ENCODE data around the gene MPRIP. TPM values are rescaled to one million over a fixed set of nuclear protein-coding genes. Genes with fewer than 3 reads are reported as not detected.

MPRIP gene
- total and polyA plus RNA-seq, 2 donors (not counting 1 experiment from before 2014, with no cell fraction given) = 130 to 299 TPM

DNA sequence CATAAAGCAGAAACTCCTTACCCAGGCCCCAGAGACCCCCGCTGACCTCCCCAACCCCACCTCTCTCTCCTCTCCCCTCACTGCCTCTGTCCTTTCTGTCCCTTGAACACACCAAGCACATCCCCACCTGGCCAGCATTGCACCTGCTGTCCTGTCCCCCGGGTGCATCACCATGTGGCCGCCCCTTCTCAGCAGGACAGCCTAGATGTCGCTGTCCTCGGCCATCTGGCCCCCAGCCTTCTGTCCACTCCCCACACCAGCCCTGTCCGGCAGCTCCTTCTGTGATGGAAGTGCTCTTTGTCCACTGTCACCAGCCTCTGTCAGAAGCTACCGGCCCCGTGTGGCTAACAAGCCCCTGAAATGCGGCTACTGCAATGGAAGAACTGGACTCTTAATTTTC, 12.3 kb upstream of the MPRIP start:
- H3K9ac ChIP-seq (ENCODE audit: low read length) = no peak overlapping the region
- no peak overlapping the region for H3K4me3 ChIP-seq (ENCODE audit: control extremely low read depth in 1 of 5, extremely low read depth in 1 of 5, insufficient read depth in 1 of 5, low read depth in 2 of 5, low read length in 4 of 5)
- no peak overlapping the region for H3K27ac Mint-ChIP-seq
- H3K79me2 ChIP-seq (ENCODE audit: control insufficient read depth, insufficient read depth, low read length) = peaks cover 3% of the 10 kb centered on the region
- no peaks in the 10 kb centered on the region for H3K9me3 Mint-ChIP-seq (ENCODE audit: insufficient read depth)
- H3K27me3 Mint-ChIP-seq = no peaks in the 10 kb centered on the region
- H3K4me1 ChIP-seq (ENCODE audit: control insufficient read depth in 2 of 2, insufficient read depth in 2 of 2, low read length in 2 of 2) = peaks cover 25 to 26% of the 10 kb centered on the region in 2 donors
- H3K4me2 ChIP-seq (replicated peaks; ENCODE audit: low read depth, low read length, poor library complexity, severe bottlenecking) = peak overlapping the region; percentile 55
- TF ChIP-seq, protein P1, sequence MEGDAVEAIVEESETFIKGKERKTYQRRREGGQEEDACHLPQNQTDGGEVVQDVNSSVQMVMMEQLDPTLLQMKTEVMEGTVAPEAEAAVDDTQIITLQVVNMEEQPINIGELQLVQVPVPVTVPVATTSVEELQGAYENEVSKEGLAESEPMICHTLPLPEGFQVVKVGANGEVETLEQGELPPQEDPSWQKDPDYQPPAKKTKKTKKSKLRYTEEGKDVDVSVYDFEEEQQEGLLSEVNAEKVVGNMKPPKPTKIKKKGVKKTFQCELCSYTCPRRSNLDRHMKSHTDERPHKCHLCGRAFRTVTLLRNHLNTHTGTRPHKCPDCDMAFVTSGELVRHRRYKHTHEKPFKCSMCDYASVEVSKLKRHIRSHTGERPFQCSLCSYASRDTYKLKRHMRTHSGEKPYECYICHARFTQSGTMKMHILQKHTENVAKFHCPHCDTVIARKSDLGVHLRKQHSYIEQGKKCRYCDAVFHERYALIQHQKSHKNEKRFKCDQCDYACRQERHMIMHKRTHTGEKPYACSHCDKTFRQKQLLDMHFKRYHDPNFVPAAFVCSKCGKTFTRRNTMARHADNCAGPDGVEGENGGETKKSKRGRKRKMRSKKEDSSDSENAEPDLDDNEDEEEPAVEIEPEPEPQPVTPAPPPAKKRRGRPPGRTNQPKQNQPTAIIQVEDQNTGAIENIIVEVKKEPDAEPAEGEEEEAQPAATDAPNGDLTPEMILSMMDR (IDR thresholded peaks at IDR 0.05) = no peak
- TF ChIP-seq EZH2 (IDR thresholded peaks at IDR 0.05; ENCODE audit: borderline replicate concordance, insufficient read depth, low read depth, low read length, poor library complexity, severe bottlenecking) = no peak
- H3K27ac ChIP-seq (ENCODE audit: low read length in 2 of 2) = no peak overlapping the region
- 82% methylated on average over 9 of the region's 9 CpGs for WGBS (ENCODE audit: insufficient coverage)
- ATAC-seq (ENCODE audit: low read depth) = no peak
- H3K27me3 ChIP-seq (replicated peaks in 1 of 4; ENCODE audit: control extremely low read depth in 1 of 4, control insufficient read depth in 3 of 4, insufficient read depth in 4 of 4, low read length in 3 of 4) = peaks cover 0 to 3% (median 0%) of the 10 kb centered on the region in 4 experiments
- no peak overlapping the region for H2AFZ ChIP-seq (ENCODE audit: insufficient read depth, low read depth, low read length, poor library complexity, severe bottlenecking)
- intact Hi-C loops (cut with micrococcal nuclease) = no loop called here
- ChIA-PET POLR2A (interaction anchor here (0.6 kb wide), 1 partner anchor 25 kb away, joined by 3 read pairs; no protein-coding TSS in a partner anchor), CTCF (no interaction called here)
- H3K4me3 Mint-ChIP-seq = no peak overlapping the region
- peaks cover 26% of the 10 kb centered on the region for H3K4me1 Mint-ChIP-seq
- no peaks in the 10 kb centered on the region for H3K36me3 ChIP-seq (replicated peaks in 1 of 2; ENCODE audit: control extremely low read depth in 1 of 2, control insufficient read depth in 1 of 2, extremely low read depth in 1 of 2, insufficient read depth in 2 of 2, low read length in 1 of 2)
- peaks cover 0 to 2% (median 0%) of the 10 kb centered on the region in 3 donors for H3K9me3 ChIP-seq (ENCODE audit: control extremely low read depth in 1 of 3, control insufficient read depth in 2 of 3, insufficient read depth in 1 of 3, low read length in 2 of 3)
- H4K20me1 ChIP-seq (ENCODE audit: control insufficient read depth, insufficient read depth, low read length, poor library complexity, severe bottlenecking) = no peaks in the 10 kb centered on the region
- DNase-seq = no peak

DNA sequence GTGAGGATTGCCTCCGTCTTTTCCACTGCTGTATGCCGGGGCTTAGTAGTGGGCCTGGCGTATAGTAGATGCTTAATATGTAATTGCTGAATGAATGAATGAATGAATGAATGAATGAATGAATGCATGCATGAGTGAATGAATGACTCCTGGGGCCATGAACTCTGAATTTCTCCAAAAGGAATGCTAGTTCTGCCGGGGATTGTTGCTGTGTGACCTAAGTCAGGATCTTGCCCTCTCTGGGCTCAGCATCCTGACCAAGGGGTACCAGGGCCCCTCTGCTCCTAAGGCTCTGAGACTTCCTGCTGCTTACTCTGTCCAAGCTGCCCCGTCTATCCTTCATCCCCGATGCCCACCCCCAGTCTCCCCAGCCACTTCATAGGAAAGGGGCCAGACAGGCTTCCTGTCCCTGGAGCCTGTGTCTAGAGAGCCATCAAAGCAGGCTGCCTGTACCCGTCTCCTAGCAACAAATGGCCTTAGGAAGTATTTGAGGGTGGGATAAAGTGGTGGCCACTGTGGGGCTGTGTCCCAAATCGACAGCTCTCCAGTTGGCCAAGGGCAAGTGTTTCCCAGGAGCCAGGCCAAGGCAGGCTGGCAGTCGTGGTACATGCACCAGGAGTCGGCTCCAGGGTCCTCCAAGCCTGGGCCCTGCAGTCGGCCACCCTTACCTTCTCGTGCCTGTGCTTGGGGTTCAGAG, 11.6 kb upstream of the MPRIP start:
- peaks cover 0 to 2% (median 0%) of the 10 kb centered on the region in 3 donors for H3K9me3 ChIP-seq (ENCODE audit: control extremely low read depth in 1 of 3, control insufficient read depth in 2 of 3, insufficient read depth in 1 of 3, low read length in 2 of 3)
- H3K79me2 ChIP-seq (ENCODE audit: control insufficient read depth, insufficient read depth, low read length) = peaks cover 3% of the 10 kb centered on the region
- ChIA-PET POLR2A (no interaction called here), CTCF (no interaction called here)
- no peak overlapping the region for H3K4me2 ChIP-seq (replicated peaks; ENCODE audit: low read depth, low read length, poor library complexity, severe bottlenecking)
- H3K4me3 Mint-ChIP-seq = no peak overlapping the region
- no peaks in the 10 kb centered on the region for H4K20me1 ChIP-seq (ENCODE audit: control insufficient read depth, insufficient read depth, low read length, poor library complexity, severe bottlenecking)
- peaks cover 25 to 26% of the 10 kb centered on the region in 2 donors for H3K4me1 ChIP-seq (ENCODE audit: control insufficient read depth in 2 of 2, insufficient read depth in 2 of 2, low read length in 2 of 2)
- no peak for DNase-seq
- intact Hi-C loops (cut with micrococcal nuclease) = no loop called here
- no peak for ATAC-seq (ENCODE audit: low read depth)
- no peak overlapping the region for H2AFZ ChIP-seq (ENCODE audit: insufficient read depth, low read depth, low read length, poor library complexity, severe bottlenecking)
- H3K27me3 ChIP-seq (replicated peaks in 1 of 4; ENCODE audit: control extremely low read depth in 1 of 4, control insufficient read depth in 3 of 4, insufficient read depth in 4 of 4, low read length in 3 of 4) = peaks cover 0 to 3% (median 0%) of the 10 kb centered on the region in 4 experiments
- H3K27me3 Mint-ChIP-seq = no peaks in the 10 kb centered on the region
- H3K9ac ChIP-seq (ENCODE audit: low read length) = no peak overlapping the region
- H3K4me1 Mint-ChIP-seq = peaks cover 26% of the 10 kb centered on the region
- no peaks in the 10 kb centered on the region for H3K9me3 Mint-ChIP-seq (ENCODE audit: insufficient read depth)
- WGBS (ENCODE audit: insufficient coverage) = 90% methylated on average over 11 of the region's 12 CpGs
- H3K27ac Mint-ChIP-seq = no peak overlapping the region
- H3K4me3 ChIP-seq (ENCODE audit: control extremely low read depth in 1 of 5, extremely low read depth in 1 of 5, insufficient read depth in 1 of 5, low read depth in 2 of 5, low read length in 4 of 5) = no peak overlapping the region
- no peak for TF ChIP-seq EZH2 (IDR thresholded peaks at IDR 0.05; ENCODE audit: borderline replicate concordance, insufficient read depth, low read depth, low read length, poor library complexity, severe bottlenecking)
- TF ChIP-seq, protein P1 (IDR thresholded peaks at IDR 0.05) = no peak
- H3K36me3 ChIP-seq (replicated peaks in 1 of 2; ENCODE audit: control extremely low read depth in 1 of 2, control insufficient read depth in 1 of 2, extremely low read depth in 1 of 2, insufficient read depth in 2 of 2, low read length in 1 of 2) = no peaks in the 10 kb centered on the region
- no peak overlapping the region for H3K27ac ChIP-seq (ENCODE audit: low read length in 2 of 2)
